Activated CD4-positive, alpha-beta T cell treated with anti-CD3 and anti-CD28 coated beads for 1 hour (primary cell): ENCODE results near the gene C3orf70.

ENCODE experiments used
- DNase-seq: peaks from one replicate; pipeline ENCODE4 v3.0.0-alpha.2; 2020

The C3orf70 gene

DNA sequence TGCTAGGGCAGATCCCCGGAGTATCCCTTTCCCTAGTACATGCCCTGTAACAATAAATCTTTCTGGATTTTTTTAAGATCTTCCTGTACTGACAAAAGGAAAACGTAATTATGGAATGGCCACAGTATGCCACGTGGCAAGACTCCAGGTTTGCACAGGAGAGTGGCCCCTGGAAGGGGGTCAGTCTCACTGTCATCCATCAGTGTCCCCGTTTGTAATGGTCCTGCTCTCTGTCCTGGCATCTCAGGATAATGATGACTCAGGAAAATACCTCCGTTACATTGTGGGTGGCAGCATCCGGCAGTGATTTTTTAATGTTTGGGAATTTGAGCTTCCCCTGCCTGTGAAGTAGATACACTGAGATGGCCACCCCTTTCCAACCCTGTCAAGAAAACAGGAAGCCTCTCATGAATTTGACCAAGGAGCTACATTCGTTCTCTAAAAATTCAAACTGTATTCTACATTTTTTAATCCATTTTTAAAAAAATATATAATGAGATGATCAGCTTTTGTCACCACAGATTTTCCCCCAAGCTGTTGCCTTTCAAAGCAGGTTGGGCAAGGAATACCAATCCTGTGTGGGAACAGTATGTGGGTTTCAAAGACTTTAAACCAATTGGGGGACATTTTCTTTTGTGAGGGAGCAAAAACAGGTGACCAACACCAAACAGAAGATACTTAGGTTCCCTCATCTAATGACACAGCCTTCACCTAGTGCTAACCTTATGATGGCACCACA is 110.4 kb downstream of the C3orf70 start:
- DNase-seq: no peak

DNA sequence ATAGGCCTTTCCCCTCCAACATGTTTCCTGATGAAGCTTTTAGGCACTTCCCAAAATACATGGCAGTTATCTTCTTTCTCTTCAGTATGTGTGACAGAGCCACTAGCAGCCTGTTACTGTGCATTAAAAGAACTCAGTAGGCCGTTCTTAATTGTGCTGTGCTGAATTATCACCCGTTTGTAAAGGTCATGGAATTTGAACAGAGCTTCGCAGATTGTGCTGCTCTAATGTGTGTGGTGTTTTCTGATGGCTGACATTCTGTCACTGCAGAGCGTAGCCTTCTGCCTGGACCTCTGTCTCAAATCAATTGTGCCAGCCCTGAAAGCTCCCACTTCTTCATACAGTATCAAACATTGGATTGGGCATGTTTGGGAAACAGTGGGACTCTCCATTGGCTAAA is 111.3 kb downstream of the C3orf70 start:
- no peak for DNase-seq

DNA sequence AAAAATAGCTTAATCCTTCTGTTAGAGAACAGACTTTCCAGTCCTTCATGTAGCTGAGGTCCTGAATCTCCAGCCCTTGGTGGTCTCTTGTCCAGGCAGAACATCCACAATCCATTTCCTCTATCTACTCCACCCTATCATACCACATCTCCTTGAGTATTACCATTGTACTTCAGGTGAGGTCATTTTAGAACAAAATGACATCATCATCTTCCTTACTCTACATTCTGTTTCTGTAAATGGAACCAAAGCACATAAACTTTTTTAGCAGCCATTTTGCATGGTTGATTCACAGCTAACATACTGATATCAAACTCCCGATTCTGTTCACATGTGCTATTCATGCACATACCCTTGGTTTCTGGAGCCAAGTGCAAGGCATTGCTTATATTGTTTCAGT is 112.4 kb downstream of the C3orf70 start:
- DNase-seq: no peak

DNA sequence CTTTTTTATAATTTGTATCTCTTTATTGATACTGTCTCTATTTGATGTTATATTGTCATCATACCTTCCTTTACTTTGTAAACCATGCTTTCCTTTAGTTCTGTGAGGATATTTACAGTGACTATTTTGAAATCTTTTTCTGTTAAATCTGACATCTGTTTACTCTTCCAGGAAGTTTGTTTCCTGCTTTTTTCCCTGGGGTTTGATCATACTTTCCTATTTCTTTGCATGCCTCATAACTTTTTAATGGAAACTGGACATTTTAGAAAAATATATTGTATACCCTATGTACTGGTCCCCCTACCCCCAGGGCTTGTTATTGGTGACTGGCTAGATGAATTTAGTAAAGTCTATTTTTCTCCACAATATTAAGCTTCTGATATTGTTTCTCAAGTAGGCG is 115.1 kb downstream of the C3orf70 start:
- no peak for DNase-seq

DNA sequence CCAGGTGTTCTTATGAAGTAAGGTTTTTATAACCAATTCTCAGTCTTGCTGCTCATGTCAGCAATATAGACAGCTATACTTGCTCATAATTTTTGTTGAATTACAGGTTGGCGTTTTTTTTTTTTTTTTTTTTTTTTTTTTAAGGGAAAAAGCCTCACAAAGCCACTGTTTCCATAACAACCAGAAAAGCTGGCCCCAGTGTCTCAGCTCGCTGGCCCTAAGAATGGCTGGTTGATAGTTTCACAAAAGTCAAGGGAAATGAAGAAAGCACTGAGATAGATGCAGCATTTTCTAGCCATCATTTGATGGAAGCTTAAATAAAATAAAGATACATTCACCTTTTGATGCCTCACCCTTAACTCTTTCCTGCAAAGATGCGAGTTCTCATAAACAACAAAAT is 121.9 kb downstream of the C3orf70 start:
- no peak for DNase-seq

DNA sequence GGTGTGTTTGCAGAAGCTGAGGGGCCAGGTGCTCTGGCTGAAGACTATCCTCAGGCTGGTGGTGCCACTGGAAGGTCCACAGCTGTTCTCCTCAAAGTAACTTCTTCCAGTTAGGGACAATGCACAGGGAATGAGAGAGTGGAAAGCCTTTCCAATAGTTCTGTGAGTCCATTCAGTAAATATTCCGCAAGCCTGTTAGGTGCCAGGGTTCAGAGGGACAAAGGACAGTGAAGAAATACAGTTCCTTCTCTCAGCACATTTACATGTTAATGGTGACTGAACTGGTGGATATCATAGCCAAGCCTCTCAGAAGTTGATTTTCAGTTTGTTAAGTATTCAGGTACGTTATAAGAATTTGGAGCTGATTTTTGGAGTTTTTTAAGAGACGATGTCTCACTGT is 122.5 kb downstream of the C3orf70 start:
- DNase-seq: no peak

DNA sequence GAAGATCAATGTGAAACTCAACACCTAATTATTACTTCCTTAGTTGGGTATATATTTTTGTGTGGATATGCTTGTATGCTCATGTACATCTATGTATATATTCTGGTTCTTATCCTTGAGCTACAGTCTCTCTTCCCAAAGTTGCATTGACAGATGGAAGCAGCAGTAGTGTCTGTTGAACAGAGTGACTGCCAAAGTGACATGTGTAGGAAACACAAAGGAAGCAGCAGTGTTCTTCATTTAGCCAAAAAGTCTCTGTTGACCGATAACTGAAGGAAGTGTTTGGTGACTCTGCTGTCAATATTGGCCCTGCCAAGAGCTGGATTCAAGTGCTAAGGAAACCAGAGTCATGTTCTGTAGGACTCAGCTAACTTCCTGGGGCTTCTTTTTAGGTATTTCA is 123.8 kb downstream of the C3orf70 start:
- no peak for DNase-seq

DNA sequence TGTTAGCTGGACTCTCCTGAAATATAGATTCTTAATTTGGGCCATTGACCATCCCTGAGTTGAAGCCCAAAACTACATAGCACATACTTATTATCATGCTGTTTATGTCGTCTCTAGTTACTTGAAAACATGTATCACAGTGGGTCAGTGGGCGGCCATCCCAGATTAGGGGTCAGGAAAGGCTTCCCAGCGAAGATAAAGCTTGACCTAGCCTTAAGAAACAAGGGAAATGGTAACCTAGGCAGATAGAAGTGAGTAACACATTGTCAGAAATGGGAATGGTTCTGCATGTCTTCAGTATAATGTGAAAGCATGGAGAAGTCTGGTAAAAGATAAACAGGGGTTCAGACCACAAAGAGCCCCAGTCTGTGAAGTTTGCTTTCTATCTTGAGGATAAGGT is 124.7 kb downstream of the C3orf70 start:
- no peak for DNase-seq
